Smooth muscle cell (in vitro differentiated cells): Measurements from ENCODE around the gene NDUFAF8. TPM values are rescaled to one million over a fixed set of nuclear protein-coding genes. Genes with fewer than 3 reads are reported as not detected.

Experiments
- DNase-seq: peaks from one replicate; lab custom pipeline; 2025; ENCODE audit not compliant: unreplicated experiment; lab: John Stamatoyannopoulos, UW
- H2AFZ ChIP-seq: fragments of 200-600 bp; sonication (generic); 2 replicates; pipeline ENCODE4 v1.6.0; 2016; ENCODE audit warnings: antibody characterized with exemption, low read depth, mild to moderate bottlenecking
- H3F3A ChIP-seq: fragments of 200-600 bp; sonication (generic); 2 replicates; pipeline ENCODE4 v1.6.0; 2017; ENCODE audit warnings: antibody characterized with exemption, low read depth
- H3K27ac ChIP-seq: fragments of 200-600 bp; sonication (generic); 2 replicates; pipeline ENCODE4 v1.5.1; 2016; ENCODE audit warnings: low read depth, mild to moderate bottlenecking
- H3K27me3 ChIP-seq: fragments of 200-600 bp; sonication (generic); 2 replicates; pipeline ENCODE4 v1.6.1; 2016; ENCODE audit warnings: low read depth, mild to moderate bottlenecking
- H3K36me3 ChIP-seq: fragments of 200-600 bp; sonication (generic); 2 replicates; pipeline ENCODE4 v1.5.1; 2016; ENCODE audit warnings: low read depth
- H3K4me1 ChIP-seq: fragments of 200-600 bp; sonication (generic); 2 replicates; pipeline ENCODE4 v1.5.1; 2016; ENCODE audit warnings: low read depth
- H3K4me2 ChIP-seq: fragments of 200-600 bp; sonication (generic); 2 replicates; pipeline ENCODE4 v1.6.0; 2016; ENCODE audit warnings: mild to moderate bottlenecking
- H3K4me3 ChIP-seq: fragments of 200-600 bp; sonication (generic); 2 replicates; pipeline ENCODE4 v1.5.1; 2016; ENCODE audit warnings: mild to moderate bottlenecking
- H3K79me2 ChIP-seq: fragments of 200-600 bp; sonication (generic); 2 replicates; pipeline ENCODE4 v1.6.0; 2016; ENCODE audit warnings: low read depth, mild to moderate bottlenecking
- H3K9ac ChIP-seq: fragments of 200-600 bp; sonication (generic); 2 replicates; pipeline ENCODE4 v1.6.0; 2016; ENCODE audit warnings: low read depth
- H3K9me3 ChIP-seq: fragments of 200-600 bp; sonication (generic); replicated peaks from 2 replicates; pipeline ENCODE4 v1.5.1; 2016; ENCODE audit warnings: low read depth
- H4K20me1 ChIP-seq: fragments of 200-600 bp; sonication (generic); 2 replicates; pipeline ENCODE4 v1.6.0; 2016; ENCODE audit warnings: low read depth
- WGBS: methylation state at CpG from one replicate; pipeline ENCODE4 v1.1.7; 2016; ENCODE audit warnings: low lambda C conversion rate; 5-methylcytosine and 5-hydroxymethylcytosine counted together
- polyA plus RNA-seq: library from polyadenylated mRNA; unstranded; fragments of >200 nt; fragmentation: Nextera tagmentation; extraction: Ambion mirVana; gene quantifications from 2 replicates; pipeline ENCODE4 v1.2.1, GENCODE V29; 2016
- total RNA-seq: library from RNA; depleted of rRNA; stranded (reverse); fragments of >200 nt; gene quantifications from 2 replicates; pipeline ENCODE4 v1.2.3, GENCODE V29; 2014
- TF ChIP-seq, protein P1 (sequence below): fragments of 200-600 bp; sonication (generic); IDR thresholded peaks from 2 replicates; pipeline ENCODE4 v1.5.1; 2017; ENCODE audit warnings: borderline replicate concordance, mild to moderate bottlenecking, antibody characterized with exemption; ENCODE audit not compliant: insufficient read depth, poor library complexity, severe bottlenecking

Gene NDUFAF8
- total and polyA plus RNA-seq, 2 experiments from 2014 or later: 60.6 to 111 TPM

DNA sequence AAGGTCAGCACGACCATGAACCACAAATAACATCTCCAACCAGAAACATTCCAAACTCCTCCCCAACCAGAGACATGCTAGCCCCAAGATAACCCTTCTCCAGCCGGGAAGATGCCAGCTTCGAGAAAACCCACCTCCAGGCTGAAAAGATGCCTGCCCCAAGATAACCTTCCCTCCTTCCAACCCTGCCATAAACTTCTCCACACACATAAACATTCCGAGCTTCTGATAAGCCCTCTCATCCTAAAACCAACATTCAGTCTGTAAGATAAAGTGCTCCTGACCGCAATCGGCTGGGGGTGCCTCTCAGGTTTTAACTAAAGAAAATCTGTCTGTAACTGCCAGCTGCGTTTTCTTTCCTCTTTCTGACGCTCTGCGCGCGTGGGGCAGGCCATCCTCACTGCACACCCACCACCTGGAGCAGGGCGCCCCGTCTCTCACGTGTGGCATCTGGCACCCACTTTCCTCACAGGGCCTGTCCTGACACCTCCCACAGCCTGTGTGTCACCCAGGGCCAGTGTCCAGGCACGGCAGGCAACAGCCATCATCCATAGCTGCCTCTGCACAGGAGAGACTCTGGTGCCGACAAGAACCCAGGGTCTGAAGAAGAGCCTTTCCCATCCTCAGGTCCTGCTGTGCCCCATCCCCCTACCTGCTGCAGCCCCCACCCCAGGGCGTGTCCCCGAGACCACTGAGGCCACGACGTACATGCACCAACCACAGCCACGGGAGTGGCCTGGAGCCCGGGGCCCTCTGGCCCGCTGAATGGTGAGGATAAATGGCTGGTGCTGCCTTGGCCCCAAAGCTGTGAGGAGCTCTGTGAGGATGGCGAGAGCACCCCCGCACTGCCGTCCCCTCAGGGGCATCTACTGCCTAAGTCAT is 3.9 kb upstream of the NDUFAF8 start:
- no peaks in the 10 kb centered on the region for H3K9me3 ChIP-seq
- H3K27me3 ChIP-seq: no peaks in the 10 kb centered on the region
- peaks cover 46% of the 10 kb centered on the region for H4K20me1 ChIP-seq
- TF ChIP-seq, protein P1, sequence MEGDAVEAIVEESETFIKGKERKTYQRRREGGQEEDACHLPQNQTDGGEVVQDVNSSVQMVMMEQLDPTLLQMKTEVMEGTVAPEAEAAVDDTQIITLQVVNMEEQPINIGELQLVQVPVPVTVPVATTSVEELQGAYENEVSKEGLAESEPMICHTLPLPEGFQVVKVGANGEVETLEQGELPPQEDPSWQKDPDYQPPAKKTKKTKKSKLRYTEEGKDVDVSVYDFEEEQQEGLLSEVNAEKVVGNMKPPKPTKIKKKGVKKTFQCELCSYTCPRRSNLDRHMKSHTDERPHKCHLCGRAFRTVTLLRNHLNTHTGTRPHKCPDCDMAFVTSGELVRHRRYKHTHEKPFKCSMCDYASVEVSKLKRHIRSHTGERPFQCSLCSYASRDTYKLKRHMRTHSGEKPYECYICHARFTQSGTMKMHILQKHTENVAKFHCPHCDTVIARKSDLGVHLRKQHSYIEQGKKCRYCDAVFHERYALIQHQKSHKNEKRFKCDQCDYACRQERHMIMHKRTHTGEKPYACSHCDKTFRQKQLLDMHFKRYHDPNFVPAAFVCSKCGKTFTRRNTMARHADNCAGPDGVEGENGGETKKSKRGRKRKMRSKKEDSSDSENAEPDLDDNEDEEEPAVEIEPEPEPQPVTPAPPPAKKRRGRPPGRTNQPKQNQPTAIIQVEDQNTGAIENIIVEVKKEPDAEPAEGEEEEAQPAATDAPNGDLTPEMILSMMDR: no peak
- no peak overlapping the region for H3K27ac ChIP-seq
- H3K9ac ChIP-seq: no peak overlapping the region
- no peaks in the 10 kb centered on the region for H3K36me3 ChIP-seq
- 71% methylated on average over 25 of the region's 26 CpGs for WGBS
- no peak for DNase-seq
- peaks cover 24% of the 10 kb centered on the region for H3K79me2 ChIP-seq
- no peak overlapping the region for H3K4me3 ChIP-seq
- H3F3A ChIP-seq: no peaks in the 10 kb centered on the region
- H3K4me1 ChIP-seq: peaks cover 5% of the 10 kb centered on the region
- no peak overlapping the region for H3K4me2 ChIP-seq
- H2AFZ ChIP-seq: no peak overlapping the region

DNA sequence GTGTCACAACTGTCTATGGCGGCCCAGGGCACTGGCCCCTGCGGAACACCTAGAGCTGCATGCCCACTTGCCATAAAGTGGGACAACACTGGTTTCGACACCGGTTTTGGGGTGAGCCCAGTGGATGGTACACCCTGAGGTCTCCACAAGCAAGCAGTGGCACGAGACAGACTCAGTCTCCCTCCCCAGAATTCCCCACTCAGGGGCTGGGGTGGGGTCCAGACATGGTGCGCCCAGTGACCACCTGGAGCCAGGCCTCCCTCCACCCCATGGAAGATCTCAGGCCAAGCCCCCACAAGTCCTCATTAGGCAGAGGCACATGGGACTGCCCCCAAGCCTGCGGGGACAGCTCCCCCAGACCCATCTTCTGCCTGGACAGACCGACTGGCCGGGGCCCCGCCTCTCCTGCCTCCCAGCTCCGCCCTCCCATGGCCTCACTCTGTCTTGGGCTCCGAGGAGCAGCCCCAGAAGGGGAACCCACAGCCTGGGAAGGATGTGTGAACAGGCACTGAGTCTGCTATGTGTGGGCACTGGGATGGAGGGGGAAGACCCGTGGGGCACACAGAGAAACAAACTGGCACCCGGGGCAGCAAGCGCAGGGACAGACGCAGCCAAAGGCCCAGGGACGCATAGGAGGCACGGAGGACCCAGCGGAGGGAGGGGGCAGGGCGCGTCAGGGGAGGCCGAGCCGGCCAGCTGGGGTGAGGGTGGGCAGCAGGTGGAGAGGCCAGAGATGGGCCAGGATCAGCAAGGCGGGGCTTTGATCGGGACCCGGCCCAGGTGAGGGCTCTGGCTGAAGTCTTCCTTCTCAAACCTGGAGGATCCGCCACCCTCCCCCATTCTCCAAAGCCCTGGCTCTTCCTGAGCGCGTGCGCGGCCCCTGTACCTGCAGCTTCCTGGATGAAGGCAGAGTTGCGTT is 3.0 kb upstream of the NDUFAF8 start:
- Histone ChIP-seq H3K36me3 (no peaks in the 10 kb centered on the region), H2AFZ (no peak overlapping the region), H3K4me3 (no peak overlapping the region), H3K4me1 (peaks cover 7% of the 10 kb centered on the region), H3F3A (no peaks in the 10 kb centered on the region), H3K4me2 (no peak overlapping the region), H3K9me3 (no peaks in the 10 kb centered on the region), H3K27me3 (no peaks in the 10 kb centered on the region), H3K79me2 (peaks cover 33% of the 10 kb centered on the region), H3K9ac (no peak overlapping the region), H3K27ac (no peak overlapping the region), H4K20me1 (peaks cover 46% of the 10 kb centered on the region)
- 96% methylated on average over 26 of the region's 32 CpGs for WGBS
- TF ChIP-seq, protein P1: no peak
- DNase-seq: no peak

GRCh38 chr17:81236784-81237183 is 2.3 kb upstream of the NDUFAF8 start:
- Histone ChIP-seq H3F3A (no peaks in the 10 kb centered on the region), H3K79me2 (peaks cover 36% of the 10 kb centered on the region), H3K27me3 (no peaks in the 10 kb centered on the region), H3K4me2 (no peak overlapping the region), H3K4me1 (peaks cover 7% of the 10 kb centered on the region), H3K9ac (no peak overlapping the region), H3K4me3 (no peak overlapping the region), H4K20me1 (peaks cover 50% of the 10 kb centered on the region), H3K27ac (no peak overlapping the region), H3K36me3 (no peaks in the 10 kb centered on the region), H2AFZ (no peak overlapping the region), H3K9me3 (no peaks in the 10 kb centered on the region)
- DNase-seq: no peak
- 92% methylated on average over 21 of the region's 21 CpGs for WGBS
- TF ChIP-seq, protein P1: no peak
